ENCODE data around the gene CFTR.

The CFTR gene

DNA sequence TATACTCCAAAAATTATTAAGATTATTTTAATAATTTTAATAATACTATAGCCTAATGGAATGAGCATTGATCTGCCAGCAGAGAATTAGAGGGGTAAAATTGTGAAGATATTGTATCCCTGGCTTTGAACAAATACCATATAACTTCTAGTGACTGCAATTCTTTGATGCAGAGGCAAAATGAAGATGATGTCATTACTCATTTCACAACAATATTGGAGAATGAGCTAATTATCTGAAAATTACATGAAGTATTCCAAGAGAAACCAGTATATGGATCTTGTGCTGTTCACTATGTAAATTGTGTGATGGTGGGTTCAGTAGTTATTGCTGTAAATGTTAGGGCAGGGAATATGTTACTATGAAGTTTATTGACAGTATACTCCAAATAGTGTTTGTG is 80.2 kb downstream of the CFTR start:
- H3K27me3 ChIP-seq (replicated peaks; ENCODE audit: insufficient read depth, low read length), result no peaks in the 10 kb centered on the region
- H4K20me1 ChIP-seq (ENCODE audit: insufficient read depth, low read length), result no peaks in the 10 kb centered on the region
- DNase-seq, result no peak
- H3K9me2 ChIP-seq (replicated peaks; ENCODE audit: insufficient read depth, low read length), result no peaks in the 10 kb centered on the region
- H3F3A ChIP-seq (ENCODE audit: insufficient read depth, low read length), result peaks cover 8% of the 10 kb centered on the region; the same call in 1 of the 2 replicates
- TF ChIP-seq EZH2phosphoT487 (IDR thresholded peaks at IDR 0.05; ENCODE audit: low read length) (no peak), EZH2 (optimal IDR thresholded peaks at IDR 0.05; ENCODE audit: low read depth, low read length) (no peak), CTCF (IDR thresholded peaks at IDR 0.05; ENCODE audit: low read length) (no peak)
- H3K9me3 ChIP-seq (replicated peaks; ENCODE audit: insufficient read depth, low read length), result no peaks in the 10 kb centered on the region
- no peaks in the 10 kb centered on the region for H3K79me2 ChIP-seq (ENCODE audit: low read length)
- no peak overlapping the region for H3K4me3 ChIP-seq (ENCODE audit: low read length)
- no peak overlapping the region for H2AFZ ChIP-seq (ENCODE audit: low read length)
- H3K27ac ChIP-seq (ENCODE audit: low read length), result no peak overlapping the region
- no peaks in the 10 kb centered on the region for H3K36me3 ChIP-seq (replicated peaks; ENCODE audit: insufficient read depth, low read length)
- H3K4me2 ChIP-seq (ENCODE audit: low read depth, low read length), result no peak overlapping the region
- H3K9ac ChIP-seq (ENCODE audit: low read length), result no peak overlapping the region
- H3K4me1 ChIP-seq (ENCODE audit: low read length), result peaks cover 20% of the 10 kb centered on the region

DNA sequence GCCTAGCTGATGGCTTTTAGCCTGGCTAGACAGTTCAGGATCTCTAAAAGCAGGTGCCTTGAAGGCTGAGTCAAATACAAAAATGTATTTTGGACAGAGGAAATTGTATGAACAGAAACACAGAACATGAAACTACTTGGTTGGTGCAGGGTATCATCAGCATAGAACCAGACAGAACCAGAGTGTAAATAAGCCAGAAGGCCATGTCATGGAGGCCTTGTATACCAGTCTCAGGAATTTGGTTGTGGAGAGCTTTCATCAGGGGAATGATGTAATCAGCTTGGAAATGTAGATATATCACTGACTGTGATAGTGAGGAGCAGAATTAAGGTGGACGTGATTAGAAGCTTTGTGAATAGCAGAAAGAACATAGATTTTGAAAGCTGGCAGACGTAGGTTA is 82.9 kb downstream of the CFTR start:
- Histone ChIP-seq H3K27me3 (replicated peaks; ENCODE audit: insufficient read depth, low read length) (no peaks in the 10 kb centered on the region), H3K4me1 (ENCODE audit: low read length) (peaks cover 20% of the 10 kb centered on the region), H4K20me1 (ENCODE audit: insufficient read depth, low read length) (no peaks in the 10 kb centered on the region), H3K9ac (ENCODE audit: low read length) (no peak overlapping the region), H2AFZ (ENCODE audit: low read length) (no peak overlapping the region), H3K9me3 (replicated peaks; ENCODE audit: insufficient read depth, low read length) (no peaks in the 10 kb centered on the region), H3K4me2 (ENCODE audit: low read depth, low read length) (no peak overlapping the region), H3F3A (ENCODE audit: insufficient read depth, low read length) (peaks cover 8% of the 10 kb centered on the region; the same call in 1 of the 2 replicates), H3K36me3 (replicated peaks; ENCODE audit: insufficient read depth, low read length) (no peaks in the 10 kb centered on the region), H3K79me2 (ENCODE audit: low read length) (no peaks in the 10 kb centered on the region), H3K9me2 (replicated peaks; ENCODE audit: insufficient read depth, low read length) (no peaks in the 10 kb centered on the region), H3K27ac (ENCODE audit: low read length) (no peak overlapping the region), H3K4me3 (ENCODE audit: low read length) (no peak overlapping the region)
- DNase-seq, result peak; percentile 10
- no peak for TF ChIP-seq EZH2phosphoT487 (IDR thresholded peaks at IDR 0.05; ENCODE audit: low read length)
- no peak for TF ChIP-seq CTCF (IDR thresholded peaks at IDR 0.05; ENCODE audit: low read length)
- no peak for TF ChIP-seq EZH2 (optimal IDR thresholded peaks at IDR 0.05; ENCODE audit: low read depth, low read length)

DNA sequence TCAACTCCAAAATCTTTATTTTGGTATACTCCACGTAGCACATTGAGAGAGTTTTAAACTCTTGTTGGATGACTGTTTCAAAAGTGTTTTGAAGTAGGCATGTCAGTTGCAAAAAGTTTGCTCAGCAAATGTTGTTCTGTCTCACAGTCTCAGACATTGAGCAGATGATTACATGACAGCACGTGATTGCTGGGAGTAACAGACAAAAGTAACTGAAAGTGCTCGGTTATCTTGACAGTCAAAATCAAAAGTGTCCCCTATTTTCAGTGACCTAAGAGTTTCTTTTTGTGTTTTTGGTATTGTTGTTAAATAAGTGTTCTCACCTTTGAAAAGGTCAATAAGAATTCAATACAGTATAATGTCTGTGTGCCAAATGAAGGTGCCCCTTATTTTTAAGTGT is 84.3 kb downstream of the CFTR start:
- no peaks in the 10 kb centered on the region for H3K36me3 ChIP-seq (replicated peaks; ENCODE audit: insufficient read depth, low read length)
- peaks cover 8% of the 10 kb centered on the region; the same call in 1 of the 2 replicates for H3F3A ChIP-seq (ENCODE audit: insufficient read depth, low read length)
- peaks cover 20% of the 10 kb centered on the region for H3K4me1 ChIP-seq (ENCODE audit: low read length)
- DNase-seq, result peak; percentile 87
- no peaks in the 10 kb centered on the region for H3K79me2 ChIP-seq (ENCODE audit: low read length)
- no peak overlapping the region for H3K9ac ChIP-seq (ENCODE audit: low read length)
- no peak for TF ChIP-seq CTCF (IDR thresholded peaks at IDR 0.05; ENCODE audit: low read length)
- H3K9me2 ChIP-seq (replicated peaks; ENCODE audit: insufficient read depth, low read length), result no peaks in the 10 kb centered on the region
- no peaks in the 10 kb centered on the region for H4K20me1 ChIP-seq (ENCODE audit: insufficient read depth, low read length)
- no peak overlapping the region; the same call in 1 of the 2 replicates for H2AFZ ChIP-seq (ENCODE audit: low read length)
- H3K4me3 ChIP-seq (ENCODE audit: low read length), result no peak overlapping the region
- H3K4me2 ChIP-seq (ENCODE audit: low read depth, low read length), result peak overlapping the region; percentile 26; the same call in 1 of the 2 replicates
- no peaks in the 10 kb centered on the region for H3K27me3 ChIP-seq (replicated peaks; ENCODE audit: insufficient read depth, low read length)
- H3K9me3 ChIP-seq (replicated peaks; ENCODE audit: insufficient read depth, low read length), result no peaks in the 10 kb centered on the region
- no peak overlapping the region for H3K27ac ChIP-seq (ENCODE audit: low read length)
